Upper lobe of left lung (tissue), 4 donors: ENCODE data around the gene KLHL1.

Experiments used
- CTCF ChIP-seq, 6 experiments: fragments of 450-650 bp in 4 of 6; fragments of 200-600 bp in 2 of 6; sonication (generic) in 2 of 6; IDR thresholded peaks; one replicate each; pipeline ENCODE4 v1.5.1; 2016 to 2019; ENCODE audit warnings: antibody characterized with exemption in 6 of 6
- POLR2AphosphoS5 ChIP-seq, 2 donors: sonication (generic); formaldehyde crosslinking; IDR thresholded peaks; one replicate each; pipeline ENCODE4 v1.5.1; 2017; ENCODE audit warnings: antibody characterized with exemption in 2 of 2

GRCh38 chr13:69751259-69751658 is 357.0 kb downstream of the KLHL1 start:
- TF ChIP-seq CTCF (IDR thresholded peaks at IDR 0.05) (no peak), POLR2AphosphoS5 (IDR thresholded peaks at IDR 0.05) (no peak)
